GM12878 (cell line): ENCODE data around the gene ST6GALNAC3. TPM values are rescaled to one million over a fixed set of nuclear protein-coding genes. Genes with fewer than 3 reads are reported as not detected.
A peak's percentile ranks its signal among the peaks of the same experiment; 100 is the strongest.

Experiments
- BCL11A ChIP-seq: IDR thresholded peaks from 2 replicates; pipeline ENCODE4 v1.6.1; 2011; ENCODE audit warnings: low read depth, low read length
- BMI1 ChIP-seq: fragments of 450-650 bp; IDR thresholded peaks from 2 replicates; pipeline ENCODE4 v1.6.1; 2016; ENCODE audit warnings: mild to moderate bottlenecking, moderate library complexity, borderline replicate concordance
- CHD1 ChIP-seq: IDR thresholded peaks from 2 replicates; pipeline ENCODE4 v1.6.1; 2012; ENCODE audit warnings: low read depth, low read length, improper control_type of control experiment
- CHD2 ChIP-seq: IDR thresholded peaks from 2 replicates; pipeline ENCODE4 v1.6.1; 2011; ENCODE audit warnings: low read depth, low read length, improper control_type of control experiment, borderline replicate concordance
- EED ChIP-seq: sonication (generic); IDR thresholded peaks from 2 replicates; pipeline ENCODE4 v1.6.1; 2016; ENCODE audit warnings: antibody characterized with exemption, low read depth
- ETV6 ChIP-seq, 2 experiments: fragments of 450-650 bp in 1 of 2; IDR thresholded peaks in 1 of 2; conservative IDR thresholded peaks in 1 of 2; 2 replicates each; pipeline ENCODE4 v1.6.1; 2014; ENCODE audit warnings: antibody characterized with exemption in 1 of 2, borderline replicate concordance in 1 of 2, low read depth in 1 of 2, mild to moderate bottlenecking in 1 of 2, moderate library complexity in 1 of 2
- IKZF2 ChIP-seq, 2 experiments: fragments of 450-650 bp; IDR thresholded peaks; 2 replicates each; pipeline ENCODE4 v1.6.1; 2017; ENCODE audit warnings: mild to moderate bottlenecking in 2 of 2, moderate library complexity in 2 of 2
- JUNB ChIP-seq: IDR thresholded peaks from 2 replicates; pipeline ENCODE4 v1.6.1; 2016; ENCODE audit warnings: antibody characterized with exemption, mild to moderate bottlenecking
- KLF5 ChIP-seq: fragments of 450-650 bp; IDR thresholded peaks from 2 replicates; pipeline ENCODE4 v1.6.1; 2014; ENCODE audit warnings: mild to moderate bottlenecking; ENCODE audit not compliant: partially characterized antibody
- MEF2B ChIP-seq: fragments of 450-650 bp; IDR thresholded peaks from 2 replicates; pipeline ENCODE4 v1.6.1; 2018; ENCODE audit warnings: mild to moderate bottlenecking, moderate library complexity; ENCODE audit not compliant: partially characterized antibody, poor library complexity, severe bottlenecking
- MTA3 ChIP-seq: IDR thresholded peaks from 2 replicates; pipeline ENCODE4 v1.6.1; 2012; ENCODE audit warnings: low read length, inconsistent platforms, borderline replicate concordance
- NFYA ChIP-seq: IDR thresholded peaks from 2 replicates; pipeline ENCODE4 v1.6.1; 2011; ENCODE audit warnings: low read depth, mild to moderate bottlenecking, low read length, improper control_type of control experiment, borderline replicate concordance
- NKRF ChIP-seq: fragments of 450-650 bp; conservative IDR thresholded peaks from 2 replicates; pipeline ENCODE4 v1.6.1; 2017; ENCODE audit warnings: mild to moderate bottlenecking, moderate library complexity
- NR2F1 ChIP-seq: fragments of 450-650 bp; conservative IDR thresholded peaks from 2 replicates; pipeline ENCODE4 v1.6.1; 2017; ENCODE audit warnings: mild to moderate bottlenecking
- PKNOX1 ChIP-seq: fragments of 450-650 bp; IDR thresholded peaks from 2 replicates; pipeline ENCODE4 v1.6.1; 2016; ENCODE audit warnings: mild to moderate bottlenecking
- POU2F2 ChIP-seq: IDR thresholded peaks from 3 replicates; pipeline ENCODE4 v1.6.1; 2011; ENCODE audit warnings: low read depth, mild to moderate bottlenecking, low read length, borderline replicate concordance
- PRDM15 ChIP-seq: fragments of 450-650 bp; formaldehyde crosslinking; IDR thresholded peaks from 2 replicates; pipeline ENCODE4 v1.4.0; 2020; ENCODE audit warnings: mild to moderate bottlenecking, moderate library complexity
- RELA ChIP-seq: fragments of 450-650 bp; IDR thresholded peaks from 2 replicates; pipeline ENCODE4 v1.8.0; 2014; ENCODE audit warnings: borderline replicate concordance; ENCODE audit not compliant: partially characterized antibody
- RUNX3 ChIP-seq: IDR thresholded peaks from 2 replicates; pipeline ENCODE4 v1.6.1; 2012; ENCODE audit warnings: low read length, inconsistent platforms
- SP1 ChIP-seq: IDR thresholded peaks from one replicate; pipeline ENCODE4 v1.6.1; 2011; ENCODE audit warnings: low read depth, low read length
- SREBF1 ChIP-seq: IDR thresholded peaks from 2 replicates; pipeline ENCODE4 v1.6.1; 2012; ENCODE audit warnings: mild to moderate bottlenecking, low read length
- SREBF2 ChIP-seq: IDR thresholded peaks from 2 replicates; pipeline ENCODE4 v1.6.1; 2012; ENCODE audit warnings: mild to moderate bottlenecking, low read length
- TAF1 ChIP-seq: IDR thresholded peaks from 2 replicates; pipeline ENCODE4 v1.6.1; 2011; ENCODE audit warnings: mild to moderate bottlenecking, low read depth, low read length, borderline replicate concordance
- TBL1XR1 ChIP-seq: IDR thresholded peaks from 2 replicates; pipeline ENCODE4 v1.6.1; 2012; ENCODE audit warnings: low read depth, low read length, improper control_type of control experiment
- WRNIP1 ChIP-seq: IDR thresholded peaks from 2 replicates; pipeline ENCODE4 v1.6.1; 2011; ENCODE audit warnings: low read depth, low read length, improper control_type of control experiment, borderline replicate concordance
- YBX1 ChIP-seq: fragments of 450-650 bp; IDR thresholded peaks from 2 replicates; pipeline ENCODE4 v1.6.1; 2016; ENCODE audit warnings: antibody characterized with exemption
- ZBED1 ChIP-seq: IDR thresholded peaks from 2 replicates; pipeline ENCODE4 v1.6.1; 2016; ENCODE audit warnings: borderline replicate concordance
- polyA plus RNA-seq, 11 experiments: library from polyadenylated mRNA; depleted of rRNA in 4 of 11; unstranded in 6 of 11; stranded (reverse) in 5 of 11; fragments of >200 nt; fragmentation: Nextera tagmentation in 4 of 11; fragmentation: Illumina TruSeq in 1 of 11; extraction: Ambion mirVana in 4 of 11; extraction: Trizol in 1 of 11; gene quantifications; 1 replicate in 1 of 11; 2 replicates in 10 of 11; pipeline versions ENCODE4 v1.2.1 to v1.2.3, GENCODE V29; 2011 to 2016; ENCODE audit warnings: inconsistent platforms in 2 of 11, missing spikeins in 2 of 11, low read depth in 1 of 11
- total RNA-seq, 4 experiments: library from RNA; depleted of rRNA in 3 of 4; stranded (reverse); fragments of >200 nt in 3 of 4; fragmentation: Illumina TruSeq in 1 of 4; extraction: Trizol in 1 of 4; gene quantifications; 2 replicates each; pipeline versions ENCODE4 v1.2.1 to v1.2.3, GENCODE V29; 2013 to 2021

ST6GALNAC3 gene
- total and polyA plus RNA-seq, 10 of the 15 experiments (the other 5 are each of a cell fraction or from before 2014, with no cell fraction given) = 0.04 to 0.68 (median 0.18) TPM; not detected in 3

- no peak for TF ChIP-seq RELA
- TF ChIP-seq BMI1 = 0 out of 2 replicates have a peak, but pooled peaks have one; percentile 28
- TF ChIP-seq NFYA = no peak
- no peak for TF ChIP-seq SP1
- TF ChIP-seq IKZF2 (IDR thresholded peaks at IDR 0.05) = peak; percentile 31 to 47; a peak in 3 of 4 replicates
- TF ChIP-seq NR2F1 = peak; percentile 90
- TF ChIP-seq RUNX3 = peak; percentile 40
- no peak for TF ChIP-seq EED
- TF ChIP-seq SREBF2 = no peak
- no peak for TF ChIP-seq SREBF1
- TF ChIP-seq MTA3 = no peak
- no peak for TF ChIP-seq POU2F2
- TF ChIP-seq NKRF = no peak
- no peak for TF ChIP-seq ZBED1
- TF ChIP-seq TAF1 = no peak
- TF ChIP-seq PRDM15 (CRISPR knock-in tag) = no peak
- no peak for TF ChIP-seq TBL1XR1
- peak; percentile 59 for TF ChIP-seq PKNOX1
- no peak for TF ChIP-seq KLF5
- no peak for TF ChIP-seq CHD2
- TF ChIP-seq MEF2B = no peak
- TF ChIP-seq JUNB = peak; percentile 57
- peak in 1 of 2 experiments; percentile 28; a peak in 1 of 4 replicates for TF ChIP-seq ETV6 (conservative IDR thresholded peaks at IDR 0.05 in 1 of 2, IDR thresholded peaks at IDR 0.05 in 1 of 2; ENCODE audit: borderline replicate concordance in 1 of 2, low read depth in 1 of 2)
- TF ChIP-seq CHD1 = no peak
- no peak for TF ChIP-seq YBX1
- no peak for TF ChIP-seq WRNIP1
- 0 out of 2 replicates have a peak, but pooled peaks have one; percentile 30 for TF ChIP-seq BCL11A
These were observed 220.1 kb downstream of the ST6GALNAC3 start (continued) for GRCh38 chr1:76294482-76295194.
